ENCODE measurements around the gene SPNS2. TPM values are rescaled to one million over a fixed set of nuclear protein-coding genes. Genes with fewer than 3 reads are reported as not detected.

SPNS2 gene
- polyA plus RNA-seq, 1 donor from 2014 or later: 39.7 TPM

DNA sequence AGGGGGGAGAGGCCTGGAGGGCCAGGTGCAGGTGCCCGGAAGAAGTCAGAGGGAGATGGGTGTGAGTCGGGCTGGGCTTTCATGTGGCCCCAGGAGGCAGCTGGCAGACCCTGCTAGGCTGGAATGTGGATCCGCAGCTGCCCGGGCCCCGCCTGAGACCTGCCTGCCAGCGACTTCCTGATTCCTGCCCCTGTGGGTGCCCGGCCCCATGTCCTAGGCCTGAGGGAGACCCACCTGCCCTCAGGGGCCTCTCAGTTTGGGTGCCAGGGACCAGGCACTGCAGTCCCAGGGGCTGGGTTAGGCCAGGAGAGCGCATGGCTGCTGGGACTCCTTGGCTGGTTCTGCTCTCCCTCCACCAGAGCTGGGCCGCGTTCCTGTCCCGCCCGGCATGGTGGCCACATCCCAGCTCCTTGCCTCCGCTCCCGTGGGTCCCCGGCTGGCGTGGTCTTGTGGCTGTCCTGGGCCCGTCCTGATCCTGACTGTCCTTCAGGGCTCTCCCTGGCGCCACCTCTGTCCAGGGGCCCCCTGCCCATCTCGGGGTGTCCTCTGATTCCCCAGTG, 22.1 kb upstream of the SPNS2 start:
- Histone ChIP-seq H3K4me2 (ENCODE audit: low read length) (no peak overlapping the region), H3K9me2 (ENCODE audit: insufficient read depth, low read length) (no peaks in the 10 kb centered on the region), H3F3A (ENCODE audit: insufficient read depth, low read length, poor library complexity, severe bottlenecking) (no peaks in the 10 kb centered on the region), H3K27ac (ENCODE audit: low read length) (no peak overlapping the region), H3K36me3 (ENCODE audit: insufficient read depth, low read length) (no peaks in the 10 kb centered on the region), H3K79me2 (replicated peaks; ENCODE audit: insufficient read depth, low read length) (no peaks in the 10 kb centered on the region), H4K20me1 (ENCODE audit: insufficient read depth) (no peaks in the 10 kb centered on the region), H2AFZ (ENCODE audit: low read depth, low read length) (no peak overlapping the region), H3K27me3 (ENCODE audit: insufficient read depth, low read depth, low read length) (no peaks in the 10 kb centered on the region), H3K4me3 (ENCODE audit: low read length) (no peak overlapping the region), H3K9ac (ENCODE audit: low read length) (no peak overlapping the region), H3K9me3 (ENCODE audit: low read length) (no peaks in the 10 kb centered on the region)
- TF ChIP-seq TAF1 (IDR thresholded peaks at IDR 0.05; ENCODE audit: low read depth): no peak
- no peak for TF ChIP-seq MXI1 (conservative IDR thresholded peaks at IDR 0.05; ENCODE audit: poor library complexity, severe bottlenecking)
- TF ChIP-seq SMC3 (conservative IDR thresholded peaks at IDR 0.05; ENCODE audit: poor library complexity): no peak
- TF ChIP-seq EZH2 (IDR thresholded peaks at IDR 0.05; ENCODE audit: borderline replicate concordance, insufficient read depth, low read length, poor library complexity, severe bottlenecking): no peak
- TF ChIP-seq, protein P1, sequence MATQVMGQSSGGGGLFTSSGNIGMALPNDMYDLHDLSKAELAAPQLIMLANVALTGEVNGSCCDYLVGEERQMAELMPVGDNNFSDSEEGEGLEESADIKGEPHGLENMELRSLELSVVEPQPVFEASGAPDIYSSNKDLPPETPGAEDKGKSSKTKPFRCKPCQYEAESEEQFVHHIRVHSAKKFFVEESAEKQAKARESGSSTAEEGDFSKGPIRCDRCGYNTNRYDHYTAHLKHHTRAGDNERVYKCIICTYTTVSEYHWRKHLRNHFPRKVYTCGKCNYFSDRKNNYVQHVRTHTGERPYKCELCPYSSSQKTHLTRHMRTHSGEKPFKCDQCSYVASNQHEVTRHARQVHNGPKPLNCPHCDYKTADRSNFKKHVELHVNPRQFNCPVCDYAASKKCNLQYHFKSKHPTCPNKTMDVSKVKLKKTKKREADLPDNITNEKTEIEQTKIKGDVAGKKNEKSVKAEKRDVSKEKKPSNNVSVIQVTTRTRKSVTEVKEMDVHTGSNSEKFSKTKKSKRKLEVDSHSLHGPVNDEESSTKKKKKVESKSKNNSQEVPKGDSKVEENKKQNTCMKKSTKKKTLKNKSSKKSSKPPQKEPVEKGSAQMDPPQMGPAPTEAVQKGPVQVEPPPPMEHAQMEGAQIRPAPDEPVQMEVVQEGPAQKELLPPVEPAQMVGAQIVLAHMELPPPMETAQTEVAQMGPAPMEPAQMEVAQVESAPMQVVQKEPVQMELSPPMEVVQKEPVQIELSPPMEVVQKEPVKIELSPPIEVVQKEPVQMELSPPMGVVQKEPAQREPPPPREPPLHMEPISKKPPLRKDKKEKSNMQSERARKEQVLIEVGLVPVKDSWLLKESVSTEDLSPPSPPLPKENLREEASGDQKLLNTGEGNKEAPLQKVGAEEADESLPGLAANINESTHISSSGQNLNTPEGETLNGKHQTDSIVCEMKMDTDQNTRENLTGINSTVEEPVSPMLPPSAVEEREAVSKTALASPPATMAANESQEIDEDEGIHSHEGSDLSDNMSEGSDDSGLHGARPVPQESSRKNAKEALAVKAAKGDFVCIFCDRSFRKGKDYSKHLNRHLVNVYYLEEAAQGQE (IDR thresholded peaks at IDR 0.05; ENCODE audit: borderline replicate concordance): no peak
- TF ChIP-seq RAD21 (conservative IDR thresholded peaks at IDR 0.05): no peak
- TF ChIP-seq, protein P2, sequence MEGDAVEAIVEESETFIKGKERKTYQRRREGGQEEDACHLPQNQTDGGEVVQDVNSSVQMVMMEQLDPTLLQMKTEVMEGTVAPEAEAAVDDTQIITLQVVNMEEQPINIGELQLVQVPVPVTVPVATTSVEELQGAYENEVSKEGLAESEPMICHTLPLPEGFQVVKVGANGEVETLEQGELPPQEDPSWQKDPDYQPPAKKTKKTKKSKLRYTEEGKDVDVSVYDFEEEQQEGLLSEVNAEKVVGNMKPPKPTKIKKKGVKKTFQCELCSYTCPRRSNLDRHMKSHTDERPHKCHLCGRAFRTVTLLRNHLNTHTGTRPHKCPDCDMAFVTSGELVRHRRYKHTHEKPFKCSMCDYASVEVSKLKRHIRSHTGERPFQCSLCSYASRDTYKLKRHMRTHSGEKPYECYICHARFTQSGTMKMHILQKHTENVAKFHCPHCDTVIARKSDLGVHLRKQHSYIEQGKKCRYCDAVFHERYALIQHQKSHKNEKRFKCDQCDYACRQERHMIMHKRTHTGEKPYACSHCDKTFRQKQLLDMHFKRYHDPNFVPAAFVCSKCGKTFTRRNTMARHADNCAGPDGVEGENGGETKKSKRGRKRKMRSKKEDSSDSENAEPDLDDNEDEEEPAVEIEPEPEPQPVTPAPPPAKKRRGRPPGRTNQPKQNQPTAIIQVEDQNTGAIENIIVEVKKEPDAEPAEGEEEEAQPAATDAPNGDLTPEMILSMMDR (IDR thresholded peaks at IDR 0.05; ENCODE audit: poor library complexity, severe bottlenecking): no peak
- TF ChIP-seq POLR2AphosphoS5 (IDR thresholded peaks at IDR 0.05): no peak
- TF ChIP-seq EP300 (conservative IDR thresholded peaks at IDR 0.05; ENCODE audit: poor library complexity, severe bottlenecking): no peak

DNA sequence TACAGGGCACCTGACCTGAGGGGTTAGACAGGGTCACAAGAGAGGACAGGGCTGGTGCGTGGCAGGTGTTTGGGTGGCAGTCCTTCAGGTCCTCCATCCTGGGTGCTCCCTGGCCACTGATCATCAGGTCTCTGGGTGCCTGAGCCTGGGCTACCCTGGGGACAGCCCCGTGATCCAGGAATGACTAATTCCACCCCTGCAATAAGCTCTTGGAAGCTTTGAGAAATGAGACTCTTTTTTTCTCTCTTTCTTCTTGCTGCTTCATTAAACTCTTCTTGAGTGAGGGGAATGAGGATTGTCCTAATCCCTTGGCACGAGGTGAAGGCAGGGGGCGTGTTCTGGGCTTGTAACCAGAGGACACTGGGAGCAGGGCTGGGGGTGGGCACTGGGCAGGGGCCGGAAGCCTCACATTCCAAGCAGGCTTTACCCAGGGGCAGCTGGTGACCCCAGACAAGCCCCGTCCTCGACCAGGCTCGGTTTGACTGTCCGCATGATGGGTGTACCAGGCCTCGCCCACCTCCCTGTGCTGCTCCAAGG, 21.4 kb upstream of the SPNS2 start:
- TF ChIP-seq, protein P1 (IDR thresholded peaks at IDR 0.05; ENCODE audit: borderline replicate concordance): no peak
- no peak for TF ChIP-seq RAD21 (conservative IDR thresholded peaks at IDR 0.05)
- no peak for TF ChIP-seq MXI1 (conservative IDR thresholded peaks at IDR 0.05; ENCODE audit: poor library complexity, severe bottlenecking)
- no peak for TF ChIP-seq POLR2AphosphoS5 (IDR thresholded peaks at IDR 0.05)
- TF ChIP-seq, protein P2 (IDR thresholded peaks at IDR 0.05; ENCODE audit: poor library complexity, severe bottlenecking): no peak
- TF ChIP-seq SMC3 (conservative IDR thresholded peaks at IDR 0.05; ENCODE audit: poor library complexity): no peak
- no peak for TF ChIP-seq TAF1 (IDR thresholded peaks at IDR 0.05; ENCODE audit: low read depth)
- H3K9me2 ChIP-seq (ENCODE audit: insufficient read depth, low read length): no peaks in the 10 kb centered on the region
- H3K4me3 ChIP-seq (ENCODE audit: low read length): no peak overlapping the region
- no peaks in the 10 kb centered on the region for H3K9me3 ChIP-seq (ENCODE audit: low read length)
- H3K4me2 ChIP-seq (ENCODE audit: low read length): no peak overlapping the region
- H3K36me3 ChIP-seq (ENCODE audit: insufficient read depth, low read length): no peaks in the 10 kb centered on the region
- no peaks in the 10 kb centered on the region for H3F3A ChIP-seq (ENCODE audit: insufficient read depth, low read length, poor library complexity, severe bottlenecking)
- H2AFZ ChIP-seq (ENCODE audit: low read depth, low read length): no peak overlapping the region
- no peak overlapping the region for H3K9ac ChIP-seq (ENCODE audit: low read length)
- no peaks in the 10 kb centered on the region for H4K20me1 ChIP-seq (ENCODE audit: insufficient read depth)
- no peaks in the 10 kb centered on the region for H3K79me2 ChIP-seq (replicated peaks; ENCODE audit: insufficient read depth, low read length)
- no peak overlapping the region for H3K27ac ChIP-seq (ENCODE audit: low read length)
- no peaks in the 10 kb centered on the region for H3K27me3 ChIP-seq (ENCODE audit: insufficient read depth, low read depth, low read length)
